HepG2 (cell line): ENCODE data around the gene HNRNPUL1. TPM values are rescaled to one million over a fixed set of nuclear protein-coding genes. Genes with fewer than 3 reads are reported as not detected.
A peak's percentile ranks its signal among the peaks of the same experiment; 100 is the strongest.

Experiments used
- AHR ChIP-seq: IDR thresholded peaks from 2 replicates; pipeline ENCODE4 v1.6.1; 2018; ENCODE audit warnings: missing genetic modification reagents, missing compliant biosample characterization
- BCL6 ChIP-seq: IDR thresholded peaks from 2 replicates; pipeline ENCODE4 v1.6.1; 2016; ENCODE audit warnings: missing genetic modification reagents, missing compliant biosample characterization
- BRD4 ChIP-seq: sonication (generic); formaldehyde crosslinking; IDR thresholded peaks from 2 replicates; pipeline ENCODE4 v1.4.0; 2020; ENCODE audit warnings: missing genetic modification reagents
- HOXA5 ChIP-seq: sonication (generic); formaldehyde crosslinking; IDR thresholded peaks from 2 replicates; pipeline ENCODE4 v1.4.0; 2020; ENCODE audit warnings: missing genetic modification reagents
- KLF6 ChIP-seq: IDR thresholded peaks from 2 replicates; pipeline ENCODE4 v1.8.0; 2016; ENCODE audit warnings: missing biosample characterization, missing genetic modification reagents
- MBNL3 ChIP-seq: fragments of 250-450 bp; sonication (Bioruptor Pico); conservative IDR thresholded peaks from 2 replicates; pipeline ENCODE4 v1.8.0; 2022; ENCODE audit warnings: mild to moderate bottlenecking, inconsistent platforms
- MZF1 ChIP-seq: sonication (generic); formaldehyde crosslinking; IDR thresholded peaks from 2 replicates; pipeline ENCODE4 v1.8.1; 2023; ENCODE audit warnings: mild to moderate bottlenecking, missing genetic modification reagents, borderline replicate concordance
- RCOR2 ChIP-seq: IDR thresholded peaks from 2 replicates; pipeline ENCODE4 v1.6.1; 2016; ENCODE audit warnings: missing biosample characterization, missing genetic modification reagents
- SMC3 ChIP-seq: IDR thresholded peaks from 2 replicates; pipeline ENCODE4 v1.6.1; 2011; ENCODE audit warnings: low read length, improper control_type of control experiment
- SRY ChIP-seq: sonication (generic); formaldehyde crosslinking; IDR thresholded peaks from 2 replicates; pipeline ENCODE4 v1.8.0; 2022; ENCODE audit warnings: mild to moderate bottlenecking, missing genetic modification reagents
- TOE1 ChIP-seq: sonication (generic); formaldehyde crosslinking; IDR thresholded peaks from 2 replicates; pipeline ENCODE4 v1.4.0; 2020; ENCODE audit warnings: mild to moderate bottlenecking, missing genetic modification reagents
- U2AF2 ChIP-seq: fragments of 200-400 bp; formaldehyde crosslinking; IDR thresholded peaks from 2 replicates; pipeline ENCODE4 v1.6.1; 2017; ENCODE audit warnings: low read depth, mild to moderate bottlenecking, low read length
- ZNF205 ChIP-seq: IDR thresholded peaks from 2 replicates; pipeline ENCODE4 v1.6.1; 2018; ENCODE audit warnings: missing biosample characterization, missing genetic modification reagents
- ZNF232 ChIP-seq: sonication (generic); formaldehyde crosslinking; IDR thresholded peaks from 2 replicates; pipeline ENCODE4 v1.4.0; 2020; ENCODE audit warnings: missing genetic modification reagents, borderline replicate concordance
- ZNF570 ChIP-seq: sonication (generic); formaldehyde crosslinking; IDR thresholded peaks from 2 replicates; pipeline ENCODE4 v1.4.0; 2020; ENCODE audit warnings: mild to moderate bottlenecking, missing genetic modification reagents, borderline replicate concordance
- ZNF766 ChIP-seq: sonication (generic); formaldehyde crosslinking; IDR thresholded peaks from 2 replicates; pipeline ENCODE4 v1.5.0; 2020; ENCODE audit warnings: missing genetic modification reagents, borderline replicate concordance
- ZNF777 ChIP-seq: sonication (generic); formaldehyde crosslinking; IDR thresholded peaks from 2 replicates; pipeline ENCODE4 v1.4.0; 2020; ENCODE audit warnings: missing genetic modification reagents
- polyA plus RNA-seq, 8 experiments: library from polyadenylated mRNA; depleted of rRNA in 3 of 8; stranded (reverse) in 7 of 8; unstranded in 1 of 8; fragments of >200 nt; fragmentation: Illumina TruSeq in 4 of 8; extraction: Trizol in 4 of 8; gene quantifications; 2 replicates each; pipeline versions ENCODE4 v1.2.1 to v1.2.3, GENCODE V29; 2011 to 2016; ENCODE audit warnings: low read depth in 4 of 8, missing spikeins in 1 of 8, mixed read lengths in 1 of 8; ENCODE audit not compliant: insufficient read depth in 1 of 8
- total RNA-seq, 5 experiments: library from RNA; depleted of rRNA; stranded (reverse); fragments of >200 nt; fragmentation: Illumina TruSeq; extraction: Trizol; gene quantifications; 2 replicates each; pipeline ENCODE4 v1.2.3, GENCODE V29; 2016; ENCODE audit warnings: low read depth in 1 of 5
- TF ChIP-seq, protein P1 (sequence below): sonication (generic); formaldehyde crosslinking; IDR thresholded peaks from 2 replicates; pipeline ENCODE4 v1.8.1; 2023; ENCODE audit warnings: mild to moderate bottlenecking, missing genetic modification reagents
- TF ChIP-seq, protein P2 (sequence below): sonication (generic); formaldehyde crosslinking; IDR thresholded peaks from 2 replicates; pipeline ENCODE4 v1.5.1; 2020; ENCODE audit warnings: mild to moderate bottlenecking, missing genetic modification reagents, borderline replicate concordance
- TF ChIP-seq, protein P3 (sequence below): sonication (generic); formaldehyde crosslinking; IDR thresholded peaks from 2 replicates; pipeline ENCODE4 v1.4.0; 2020; ENCODE audit warnings: mild to moderate bottlenecking, missing genetic modification reagents
- TF ChIP-seq, protein P4 (sequence below): sonication (generic); formaldehyde crosslinking; IDR thresholded peaks from 2 replicates; pipeline ENCODE4 v1.4.0; 2020; ENCODE audit warnings: missing genetic modification reagents
- TF ChIP-seq, protein P5 (sequence below): sonication (generic); formaldehyde crosslinking; IDR thresholded peaks from 2 replicates; pipeline ENCODE4 v1.5.1; 2020; ENCODE audit warnings: missing genetic modification reagents, mild to moderate bottlenecking, borderline replicate concordance

HNRNPUL1 gene
- total and polyA plus RNA-seq, 2 of the 13 experiments (the other 11 are each of a cell fraction or from before 2014, with no cell fraction given) = 30.9 to 81.7 TPM

DNA sequence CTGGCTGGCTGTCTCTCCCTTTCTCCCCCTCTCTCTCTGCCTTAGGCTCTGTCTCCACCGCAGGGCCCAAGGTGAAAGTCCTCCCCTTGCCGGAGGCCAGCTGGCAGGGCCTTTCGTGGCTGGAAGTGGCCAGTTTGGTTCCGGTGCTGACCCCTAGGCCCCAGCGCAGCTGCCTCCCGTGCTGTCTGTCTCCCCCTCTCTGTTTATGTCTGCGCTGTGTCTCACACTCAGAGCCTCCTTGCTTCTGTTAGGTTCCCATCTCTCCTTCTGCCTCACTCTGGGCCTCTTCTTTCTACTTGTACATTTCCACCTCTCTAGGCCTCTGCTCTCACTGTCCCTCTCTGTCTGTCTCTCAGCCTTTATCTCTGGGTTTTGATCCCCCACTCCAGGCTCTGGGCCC, 58.9 kb downstream of the HNRNPUL1 start (continued):
- TF ChIP-seq U2AF2 (no peak), ZNF205 (peak; percentile 28; the same call in 1 of the 2 replicates), BCL6 (CRISPR knock-in tag) (peak; percentile 43; the same call in 1 of the 2 replicates), KLF6 (CRISPR knock-in tag) (no peak), ZNF232 (CRISPR knock-in tag) (no peak), ZNF777 (CRISPR knock-in tag) (no peak), BRD4 (CRISPR knock-in tag) (peak; percentile 15; the same call in 1 of the 2 replicates), MBNL3 (no peak), MZF1 (CRISPR knock-in tag) (no peak), ZNF766 (CRISPR knock-in tag) (no peak), SMC3 (no peak), SRY (no peak), TOE1 (CRISPR knock-in tag) (no peak), HOXA5 (CRISPR knock-in tag) (no peak), AHR (CRISPR knock-in tag) (no peak), ZNF570 (CRISPR knock-in tag) (no peak), RCOR2 (no peak; the same call in 1 of the 2 replicates)
- TF ChIP-seq, protein P1, sequence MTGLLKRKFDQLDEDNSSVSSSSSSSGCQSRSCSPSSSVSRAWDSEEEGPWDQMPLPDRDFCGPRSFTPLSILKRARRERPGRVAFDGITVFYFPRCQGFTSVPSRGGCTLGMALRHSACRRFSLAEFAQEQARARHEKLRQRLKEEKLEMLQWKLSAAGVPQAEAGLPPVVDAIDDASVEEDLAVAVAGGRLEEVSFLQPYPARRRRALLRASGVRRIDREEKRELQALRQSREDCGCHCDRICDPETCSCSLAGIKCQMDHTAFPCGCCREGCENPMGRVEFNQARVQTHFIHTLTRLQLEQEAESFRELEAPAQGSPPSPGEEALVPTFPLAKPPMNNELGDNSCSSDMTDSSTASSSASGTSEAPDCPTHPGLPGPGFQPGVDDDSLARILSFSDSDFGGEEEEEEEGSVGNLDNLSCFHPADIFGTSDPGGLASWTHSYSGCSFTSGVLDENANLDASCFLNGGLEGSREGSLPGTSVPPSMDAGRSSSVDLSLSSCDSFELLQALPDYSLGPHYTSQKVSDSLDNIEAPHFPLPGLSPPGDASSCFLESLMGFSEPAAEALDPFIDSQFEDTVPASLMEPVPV (CRISPR knock-in tag) = no peak
- TF ChIP-seq, protein P2, sequence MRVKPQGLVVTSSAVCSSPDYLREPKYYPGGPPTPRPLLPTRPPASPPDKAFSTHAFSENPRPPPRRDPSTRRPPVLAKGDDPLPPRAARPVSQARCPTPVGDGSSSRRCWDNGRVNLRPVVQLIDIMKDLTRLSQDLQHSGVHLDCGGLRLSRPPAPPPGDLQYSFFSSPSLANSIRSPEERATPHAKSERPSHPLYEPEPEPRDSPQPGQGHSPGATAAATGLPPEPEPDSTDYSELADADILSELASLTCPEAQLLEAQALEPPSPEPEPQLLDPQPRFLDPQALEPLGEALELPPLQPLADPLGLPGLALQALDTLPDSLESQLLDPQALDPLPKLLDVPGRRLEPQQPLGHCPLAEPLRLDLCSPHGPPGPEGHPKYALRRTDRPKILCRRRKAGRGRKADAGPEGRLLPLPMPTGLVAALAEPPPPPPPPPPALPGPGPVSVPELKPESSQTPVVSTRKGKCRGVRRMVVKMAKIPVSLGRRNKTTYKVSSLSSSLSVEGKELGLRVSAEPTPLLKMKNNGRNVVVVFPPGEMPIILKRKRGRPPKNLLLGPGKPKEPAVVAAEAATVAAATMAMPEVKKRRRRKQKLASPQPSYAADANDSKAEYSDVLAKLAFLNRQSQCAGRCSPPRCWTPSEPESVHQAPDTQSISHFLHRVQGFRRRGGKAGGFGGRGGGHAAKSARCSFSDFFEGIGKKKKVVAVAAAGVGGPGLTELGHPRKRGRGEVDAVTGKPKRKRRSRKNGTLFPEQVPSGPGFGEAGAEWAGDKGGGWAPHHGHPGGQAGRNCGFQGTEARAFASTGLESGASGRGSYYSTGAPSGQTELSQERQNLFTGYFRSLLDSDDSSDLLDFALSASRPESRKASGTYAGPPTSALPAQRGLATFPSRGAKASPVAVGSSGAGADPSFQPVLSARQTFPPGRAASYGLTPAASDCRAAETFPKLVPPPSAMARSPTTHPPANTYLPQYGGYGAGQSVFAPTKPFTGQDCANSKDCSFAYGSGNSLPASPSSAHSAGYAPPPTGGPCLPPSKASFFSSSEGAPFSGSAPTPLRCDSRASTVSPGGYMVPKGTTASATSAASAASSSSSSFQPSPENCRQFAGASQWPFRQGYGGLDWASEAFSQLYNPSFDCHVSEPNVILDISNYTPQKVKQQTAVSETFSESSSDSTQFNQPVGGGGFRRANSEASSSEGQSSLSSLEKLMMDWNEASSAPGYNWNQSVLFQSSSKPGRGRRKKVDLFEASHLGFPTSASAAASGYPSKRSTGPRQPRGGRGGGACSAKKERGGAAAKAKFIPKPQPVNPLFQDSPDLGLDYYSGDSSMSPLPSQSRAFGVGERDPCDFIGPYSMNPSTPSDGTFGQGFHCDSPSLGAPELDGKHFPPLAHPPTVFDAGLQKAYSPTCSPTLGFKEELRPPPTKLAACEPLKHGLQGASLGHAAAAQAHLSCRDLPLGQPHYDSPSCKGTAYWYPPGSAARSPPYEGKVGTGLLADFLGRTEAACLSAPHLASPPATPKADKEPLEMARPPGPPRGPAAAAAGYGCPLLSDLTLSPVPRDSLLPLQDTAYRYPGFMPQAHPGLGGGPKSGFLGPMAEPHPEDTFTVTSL (CRISPR knock-in tag) = no peak
- TF ChIP-seq, protein P3, sequence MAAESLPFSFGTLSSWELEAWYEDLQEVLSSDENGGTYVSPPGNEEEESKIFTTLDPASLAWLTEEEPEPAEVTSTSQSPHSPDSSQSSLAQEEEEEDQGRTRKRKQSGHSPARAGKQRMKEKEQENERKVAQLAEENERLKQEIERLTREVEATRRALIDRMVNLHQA (CRISPR knock-in tag) = no peak
- TF ChIP-seq, protein P4, sequence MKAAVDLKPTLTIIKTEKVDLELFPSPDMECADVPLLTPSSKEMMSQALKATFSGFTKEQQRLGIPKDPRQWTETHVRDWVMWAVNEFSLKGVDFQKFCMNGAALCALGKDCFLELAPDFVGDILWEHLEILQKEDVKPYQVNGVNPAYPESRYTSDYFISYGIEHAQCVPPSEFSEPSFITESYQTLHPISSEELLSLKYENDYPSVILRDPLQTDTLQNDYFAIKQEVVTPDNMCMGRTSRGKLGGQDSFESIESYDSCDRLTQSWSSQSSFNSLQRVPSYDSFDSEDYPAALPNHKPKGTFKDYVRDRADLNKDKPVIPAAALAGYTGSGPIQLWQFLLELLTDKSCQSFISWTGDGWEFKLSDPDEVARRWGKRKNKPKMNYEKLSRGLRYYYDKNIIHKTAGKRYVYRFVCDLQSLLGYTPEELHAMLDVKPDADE (CRISPR knock-in tag) = no peak
- TF ChIP-seq, protein P5, sequence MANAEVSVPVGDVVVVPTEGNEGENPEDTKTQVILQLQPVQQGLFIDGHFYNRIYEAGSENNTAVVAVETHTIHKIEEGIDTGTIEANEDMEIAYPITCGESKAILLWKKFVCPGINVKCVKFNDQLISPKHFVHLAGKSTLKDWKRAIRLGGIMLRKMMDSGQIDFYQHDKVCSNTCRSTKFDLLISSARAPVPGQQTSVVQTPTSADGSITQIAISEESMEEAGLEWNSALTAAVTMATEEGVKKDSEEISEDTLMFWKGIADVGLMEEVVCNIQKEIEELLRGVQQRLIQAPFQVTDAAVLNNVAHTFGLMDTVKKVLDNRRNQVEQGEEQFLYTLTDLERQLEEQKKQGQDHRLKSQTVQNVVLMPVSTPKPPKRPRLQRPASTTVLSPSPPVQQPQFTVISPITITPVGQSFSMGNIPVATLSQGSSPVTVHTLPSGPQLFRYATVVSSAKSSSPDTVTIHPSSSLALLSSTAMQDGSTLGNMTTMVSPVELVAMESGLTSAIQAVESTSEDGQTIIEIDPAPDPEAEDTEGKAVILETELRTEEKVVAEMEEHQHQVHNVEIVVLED (CRISPR knock-in tag) = no peak; the same call in 1 of the 2 replicates
